SU-DHL-6 (cell line): ENCODE results near the gene MICAL1.
A peak's percentile ranks its signal among the peaks of the same experiment; 100 is the strongest.

Source experiments
- EZH2phosphoT487 ChIP-seq: fragments of 200-600 bp; sonication (generic), shearing (Covaris generic); conservative IDR thresholded peaks from 2 replicates; pipeline ENCODE4 v1.6.1; 2018; ENCODE audit warnings: mild to moderate bottlenecking, antibody characterized with exemption, low read length, moderate library complexity, mixed read lengths
- TF ChIP-seq, protein P1 (sequence below): fragments of 200-600 bp; sonication (generic); IDR thresholded peaks from one replicate; pipeline ENCODE4 v1.5.1; 2017; ENCODE audit warnings: antibody characterized with exemption, mild to moderate bottlenecking, low read length, moderate library complexity; ENCODE audit not compliant: insufficient read depth, poor library complexity, severe bottlenecking

DNA sequence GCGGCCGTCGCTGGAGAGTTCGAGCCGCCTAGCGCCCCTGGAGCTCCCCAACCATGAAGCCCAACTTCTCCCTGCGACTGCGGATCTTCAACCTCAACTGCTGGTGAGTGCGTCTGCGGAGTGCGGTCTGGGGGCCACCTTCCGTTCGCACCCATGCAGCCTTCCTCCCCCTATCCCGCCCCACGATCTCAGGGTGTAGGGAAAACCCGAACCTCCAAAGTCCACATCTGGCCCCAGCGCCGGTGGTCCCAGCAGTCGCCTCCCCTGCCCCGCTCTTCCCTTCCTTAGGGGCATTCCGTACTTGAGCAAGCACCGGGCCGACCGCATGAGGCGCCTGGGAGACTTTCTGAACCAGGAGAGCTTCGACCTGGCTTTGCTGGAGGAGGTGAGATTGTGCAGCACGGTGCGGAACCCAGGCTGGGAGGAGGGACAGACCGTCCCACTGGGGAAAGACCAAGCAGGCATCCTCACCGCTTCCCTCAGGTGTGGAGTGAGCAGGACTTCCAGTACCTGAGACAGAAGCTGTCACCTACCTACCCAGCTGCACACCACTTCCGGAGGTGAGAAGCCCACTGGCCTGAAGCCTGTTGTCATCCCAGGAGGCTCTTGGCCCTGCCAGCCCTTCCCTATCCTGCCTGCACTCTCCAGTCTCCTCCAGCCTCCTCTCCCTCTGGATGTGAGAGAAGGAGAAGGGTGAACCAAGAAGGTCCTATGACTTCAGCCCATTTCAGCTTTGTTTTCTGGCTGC is 14.3 kb downstream of the MICAL1 start:
- TF ChIP-seq, protein P1, sequence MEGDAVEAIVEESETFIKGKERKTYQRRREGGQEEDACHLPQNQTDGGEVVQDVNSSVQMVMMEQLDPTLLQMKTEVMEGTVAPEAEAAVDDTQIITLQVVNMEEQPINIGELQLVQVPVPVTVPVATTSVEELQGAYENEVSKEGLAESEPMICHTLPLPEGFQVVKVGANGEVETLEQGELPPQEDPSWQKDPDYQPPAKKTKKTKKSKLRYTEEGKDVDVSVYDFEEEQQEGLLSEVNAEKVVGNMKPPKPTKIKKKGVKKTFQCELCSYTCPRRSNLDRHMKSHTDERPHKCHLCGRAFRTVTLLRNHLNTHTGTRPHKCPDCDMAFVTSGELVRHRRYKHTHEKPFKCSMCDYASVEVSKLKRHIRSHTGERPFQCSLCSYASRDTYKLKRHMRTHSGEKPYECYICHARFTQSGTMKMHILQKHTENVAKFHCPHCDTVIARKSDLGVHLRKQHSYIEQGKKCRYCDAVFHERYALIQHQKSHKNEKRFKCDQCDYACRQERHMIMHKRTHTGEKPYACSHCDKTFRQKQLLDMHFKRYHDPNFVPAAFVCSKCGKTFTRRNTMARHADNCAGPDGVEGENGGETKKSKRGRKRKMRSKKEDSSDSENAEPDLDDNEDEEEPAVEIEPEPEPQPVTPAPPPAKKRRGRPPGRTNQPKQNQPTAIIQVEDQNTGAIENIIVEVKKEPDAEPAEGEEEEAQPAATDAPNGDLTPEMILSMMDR, result peak; percentile 19
- TF ChIP-seq EZH2phosphoT487, result no peak
